HEK293T (cell line): Measurements from ENCODE around the gene CGNL1.

Experiments used
- CTCF ChIA-PET: fragments of 350-600 bp; formaldehyde crosslinking; extraction: SDS; loops from one replicate; lab custom pipeline; 2021; ENCODE audit warnings: antibody characterized with exemption, inconsistent platforms; lab: Yijun Ruan, JAX
- POLR2A ChIA-PET: fragments of 350-600 bp; formaldehyde crosslinking; extraction: SDS; loops from one replicate; lab custom pipeline; 2020; ENCODE audit warnings: antibody characterized with exemption, inconsistent platforms; lab: Yijun Ruan, JAX
- DNase-seq: peaks from one replicate; pipeline ENCODE4 v3.0.0; 2012; ENCODE audit warnings: mixed read lengths; ENCODE audit errors: extremely low spot score
- ARNT ChIP-seq: fragments of 450-650 bp; IDR thresholded peaks from 2 replicates; pipeline ENCODE4 v1.6.1; 2017; ENCODE audit warnings: mild to moderate bottlenecking
- BHLHE40 ChIP-seq: fragments of 450-650 bp; IDR thresholded peaks from 2 replicates; pipeline ENCODE4 v1.6.1; 2016; ENCODE audit warnings: mild to moderate bottlenecking, moderate library complexity, borderline replicate concordance
- CTBP1 ChIP-seq: fragments of 450-650 bp; IDR thresholded peaks from 2 replicates; pipeline ENCODE4 v1.6.1; 2016; ENCODE audit warnings: borderline replicate concordance
- ELF4 ChIP-seq: fragments of 450-650 bp; IDR thresholded peaks from 2 replicates; pipeline ENCODE4 v1.6.1; 2017; ENCODE audit warnings: antibody characterized with exemption
- FOXA1 ChIP-seq: fragments of 450-650 bp; IDR thresholded peaks from 2 replicates; pipeline ENCODE4 v1.6.1; 2016; ENCODE audit warnings: mild to moderate bottlenecking
- FOXK2 ChIP-seq: fragments of 450-650 bp; IDR thresholded peaks from 2 replicates; pipeline ENCODE4 v1.6.1; 2016; ENCODE audit warnings: mild to moderate bottlenecking
- FOXM1 ChIP-seq: fragments of 450-650 bp; IDR thresholded peaks from 2 replicates; pipeline ENCODE4 v1.6.1; 2017; ENCODE audit warnings: mild to moderate bottlenecking, borderline replicate concordance
- HDGF ChIP-seq: fragments of 450-650 bp; IDR thresholded peaks from 2 replicates; pipeline ENCODE4 v1.6.1; 2017; ENCODE audit warnings: antibody characterized with exemption, borderline replicate concordance
- L3MBTL2 ChIP-seq: fragments of 450-650 bp; conservative IDR thresholded peaks from 2 replicates; pipeline ENCODE4 v1.6.1; 2016; ENCODE audit warnings: mild to moderate bottlenecking
- LEF1 ChIP-seq: fragments of 450-650 bp; IDR thresholded peaks from 2 replicates; pipeline ENCODE4 v1.6.1; 2017; ENCODE audit warnings: mild to moderate bottlenecking, borderline replicate concordance
- NFRKB ChIP-seq: fragments of 450-650 bp; IDR thresholded peaks from 2 replicates; pipeline ENCODE4 v1.6.1; 2016; ENCODE audit warnings: mild to moderate bottlenecking, moderate library complexity
- SP1 ChIP-seq: fragments of 450-650 bp; IDR thresholded peaks from 2 replicates; pipeline ENCODE4 v1.6.1; 2017
- SUZ12 ChIP-seq: fragments of 450-650 bp; IDR thresholded peaks from 2 replicates; pipeline ENCODE4 v1.6.1; 2016; ENCODE audit warnings: mild to moderate bottlenecking
- TARDBP ChIP-seq: fragments of 450-650 bp; IDR thresholded peaks from 2 replicates; pipeline ENCODE4 v1.6.1; 2016
- ZNF384 ChIP-seq: fragments of 450-650 bp; IDR thresholded peaks from 2 replicates; pipeline ENCODE4 v1.6.1; 2016
- TF ChIP-seq, protein P1 (sequence below): fragments of 450-650 bp; IDR thresholded peaks from 2 replicates; pipeline ENCODE4 v1.6.1; 2016

CGNL1 gene

GRCh38 chr15:57568299-57568698, 192.0 kb downstream of the CGNL1 start:
- no peak for DNase-seq
- CTCF ChIA-PET, result interaction anchor here (1.1 kb wide), 1 partner anchor 8 kb away, joined by 3 read pairs; no protein-coding TSS in a partner anchor
- no peak for TF ChIP-seq L3MBTL2
- TF ChIP-seq FOXM1, result no peak
- no peak for TF ChIP-seq ARNT
- no peak for TF ChIP-seq BHLHE40
- no peak for TF ChIP-seq NFRKB
- TF ChIP-seq HDGF, result no peak
- no peak for TF ChIP-seq TARDBP
- TF ChIP-seq ZNF384, result no peak
- no peak for TF ChIP-seq SUZ12
- POLR2A ChIA-PET, result no interaction called here

- ChIA-PET POLR2A (no interaction called here), CTCF (no interaction called here)
- no peak for TF ChIP-seq HDGF
- no peak for TF ChIP-seq FOXK2
- no peak for TF ChIP-seq BHLHE40
- TF ChIP-seq LEF1, result no peak
- no peak for TF ChIP-seq ZNF384
- no peak for TF ChIP-seq ELF4
- TF ChIP-seq FOXA1, result no peak
- no peak for TF ChIP-seq CTBP1
- no peak for TF ChIP-seq SP1
- TF ChIP-seq TARDBP, result no peak
- no peak for TF ChIP-seq L3MBTL2
- no peak for TF ChIP-seq ARNT
- DNase-seq, result no peak
Observed at GRCh38 chr15:57570340-57570739, 194.0 kb downstream of the CGNL1 start.

DNA sequence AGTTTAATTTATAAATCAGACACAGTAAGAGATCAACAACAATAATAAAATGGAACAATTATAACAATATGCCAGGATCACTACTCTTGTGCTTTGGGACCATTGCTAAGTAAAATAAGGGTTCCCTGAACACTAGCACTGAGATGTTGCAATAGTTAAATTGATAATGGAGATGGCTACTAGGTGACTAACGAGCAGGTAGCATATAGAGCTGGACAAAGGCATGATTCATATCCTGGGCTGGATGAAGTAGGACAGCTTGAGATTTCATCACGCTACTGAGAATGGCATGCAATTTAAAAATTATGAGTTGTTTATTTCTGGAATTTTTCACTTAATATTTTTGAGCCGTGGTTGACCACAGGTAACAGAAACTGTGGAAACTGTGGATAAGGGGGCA, 194.7 kb downstream of the CGNL1 start:
- DNase-seq, result no peak
- no peak for TF ChIP-seq BHLHE40
- no peak for TF ChIP-seq TARDBP
- no peak for TF ChIP-seq ARNT
- no peak for TF ChIP-seq FOXA1
- no peak for TF ChIP-seq CTBP1
- no peak for TF ChIP-seq HDGF
- no peak for TF ChIP-seq LEF1
- TF ChIP-seq, protein P1, sequence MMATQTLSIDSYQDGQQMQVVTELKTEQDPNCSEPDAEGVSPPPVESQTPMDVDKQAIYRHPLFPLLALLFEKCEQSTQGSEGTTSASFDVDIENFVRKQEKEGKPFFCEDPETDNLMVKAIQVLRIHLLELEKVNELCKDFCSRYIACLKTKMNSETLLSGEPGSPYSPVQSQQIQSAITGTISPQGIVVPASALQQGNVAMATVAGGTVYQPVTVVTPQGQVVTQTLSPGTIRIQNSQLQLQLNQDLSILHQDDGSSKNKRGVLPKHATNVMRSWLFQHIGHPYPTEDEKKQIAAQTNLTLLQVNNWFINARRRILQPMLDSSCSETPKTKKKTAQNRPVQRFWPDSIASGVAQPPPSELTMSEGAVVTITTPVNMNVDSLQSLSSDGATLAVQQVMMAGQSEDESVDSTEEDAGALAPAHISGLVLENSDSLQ, result no peak
- TF ChIP-seq ZNF384, result no peak
- no peak for TF ChIP-seq NFRKB
- no peak for TF ChIP-seq L3MBTL2
- ChIA-PET CTCF (no interaction called here), POLR2A (no interaction called here)

DNA sequence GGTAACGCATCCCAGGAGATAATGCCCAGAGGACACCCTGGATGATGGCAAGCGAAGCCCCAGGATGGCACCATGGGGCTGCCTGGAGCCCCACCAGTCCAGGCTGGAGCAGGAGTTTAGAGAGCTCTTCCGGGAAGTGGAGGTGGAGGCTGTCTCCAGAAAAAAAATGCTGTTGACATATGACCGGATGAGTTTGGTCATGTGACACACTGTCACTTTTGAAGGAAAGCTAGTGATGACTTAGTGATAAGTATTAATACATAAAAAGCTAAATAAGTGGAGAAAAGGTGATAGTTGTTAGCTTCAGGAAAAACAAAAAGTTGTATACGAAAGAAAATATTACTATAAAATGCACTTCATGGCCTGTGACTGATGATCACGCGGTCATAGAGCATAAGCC, 195.4 kb downstream of the CGNL1 start:
- TF ChIP-seq ARNT (no peak), LEF1 (no peak), FOXM1 (no peak), L3MBTL2 (no peak), SP1 (no peak), ELF4 (no peak)
- TF ChIP-seq, protein P1, result no peak
- DNase-seq, result no peak
- ChIA-PET CTCF (interaction anchor here (0.5 kb wide), 1 partner anchor 10 kb away, joined by 5 read pairs; no protein-coding TSS in a partner anchor), POLR2A (no interaction called here)

GRCh38 chr15:57572468-57572867, 196.2 kb downstream of the CGNL1 start:
- ChIA-PET CTCF (no interaction called here), POLR2A (no interaction called here)
- TF ChIP-seq ZNF384 (no peak), L3MBTL2 (no peak), FOXA1 (no peak), ARNT (no peak), CTBP1 (no peak), NFRKB (no peak), FOXK2 (no peak), LEF1 (no peak)
- DNase-seq, result no peak

GRCh38 chr15:57573151-57573550, 196.8 kb downstream of the CGNL1 start:
- no peak for TF ChIP-seq NFRKB
- TF ChIP-seq SP1, result no peak
- no peak for TF ChIP-seq HDGF
- no peak for TF ChIP-seq FOXK2
- TF ChIP-seq ARNT, result no peak
- no peak for TF ChIP-seq CTBP1
- TF ChIP-seq ZNF384, result no peak
- no peak for TF ChIP-seq TARDBP
- TF ChIP-seq FOXM1, result no peak
- no peak for TF ChIP-seq FOXA1
- no peak for TF ChIP-seq ELF4
- TF ChIP-seq BHLHE40, result no peak
- TF ChIP-seq L3MBTL2, result no peak
- TF ChIP-seq, protein P1, result no peak
- TF ChIP-seq SUZ12, result no peak
- no peak for TF ChIP-seq LEF1
- no peak for DNase-seq
- CTCF ChIA-PET, result interaction anchor here (0.6 kb wide), 1 partner anchor 1091 kb away, joined by 5 read pairs; no protein-coding TSS in a partner anchor
- POLR2A ChIA-PET, result no interaction called here
